BE2C (cell line): ENCODE data around the gene PADI6.

ENCODE experiments used
- DNase-seq: peaks from one replicate; pipeline ENCODE4 v3.0.0-alpha.2; 2020
- H3K27me3 ChIP-seq: fragments of 250-450 bp; sonication (Bioruptor Pico); 2 replicates; pipeline ENCODE4 v1.5.1; 2020; ENCODE audit warnings: mild to moderate bottlenecking
- H3K36me3 ChIP-seq: fragments of 250-450 bp; sonication (Bioruptor Pico); 2 replicates; pipeline ENCODE4 v1.5.1; 2020; ENCODE audit warnings: mild to moderate bottlenecking
- H3K4me1 ChIP-seq: fragments of 250-450 bp; sonication (Bioruptor Pico); 2 replicates; pipeline ENCODE4 v1.5.1; 2020
- H3K4me3 ChIP-seq: 2 replicates; pipeline ENCODE4 v1.5.1; 2011; ENCODE audit warnings: low read depth, low read length
- H3K9me3 ChIP-seq: fragments of 250-450 bp; sonication (Bioruptor Pico); 2 replicates; pipeline ENCODE4 v1.5.1; 2020
- TF ChIP-seq, protein P1 (sequence below): IDR thresholded peaks from 2 replicates; pipeline ENCODE4 v1.5.1; 2012; ENCODE audit warnings: mild to moderate bottlenecking, low read depth, low read length

PADI6 gene

DNA sequence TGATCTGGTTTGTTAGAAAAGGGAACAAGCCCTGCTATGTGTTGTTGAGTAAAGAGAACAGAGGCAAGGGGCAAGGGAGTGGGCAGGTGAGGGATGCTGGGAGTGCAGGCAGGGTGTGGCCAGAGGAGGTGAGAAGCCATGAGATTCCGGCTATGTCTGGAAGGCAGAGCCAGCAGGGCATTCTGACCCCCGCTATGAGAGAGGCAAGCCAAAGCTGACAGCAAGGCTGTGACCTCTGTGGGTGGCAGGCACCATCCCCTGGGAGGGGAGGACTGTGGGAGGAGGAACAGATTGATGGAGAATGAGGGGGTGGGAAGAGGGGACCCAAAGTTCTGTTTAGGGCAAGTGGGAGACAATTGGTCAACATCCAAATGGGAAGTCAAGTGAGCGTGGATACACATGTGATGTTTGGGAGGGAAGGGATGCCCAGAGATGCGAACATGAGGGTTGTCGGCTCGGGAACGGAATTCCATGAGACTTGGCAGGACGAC is 19.5 kb upstream of the PADI6 start:
- TF ChIP-seq, protein P1, sequence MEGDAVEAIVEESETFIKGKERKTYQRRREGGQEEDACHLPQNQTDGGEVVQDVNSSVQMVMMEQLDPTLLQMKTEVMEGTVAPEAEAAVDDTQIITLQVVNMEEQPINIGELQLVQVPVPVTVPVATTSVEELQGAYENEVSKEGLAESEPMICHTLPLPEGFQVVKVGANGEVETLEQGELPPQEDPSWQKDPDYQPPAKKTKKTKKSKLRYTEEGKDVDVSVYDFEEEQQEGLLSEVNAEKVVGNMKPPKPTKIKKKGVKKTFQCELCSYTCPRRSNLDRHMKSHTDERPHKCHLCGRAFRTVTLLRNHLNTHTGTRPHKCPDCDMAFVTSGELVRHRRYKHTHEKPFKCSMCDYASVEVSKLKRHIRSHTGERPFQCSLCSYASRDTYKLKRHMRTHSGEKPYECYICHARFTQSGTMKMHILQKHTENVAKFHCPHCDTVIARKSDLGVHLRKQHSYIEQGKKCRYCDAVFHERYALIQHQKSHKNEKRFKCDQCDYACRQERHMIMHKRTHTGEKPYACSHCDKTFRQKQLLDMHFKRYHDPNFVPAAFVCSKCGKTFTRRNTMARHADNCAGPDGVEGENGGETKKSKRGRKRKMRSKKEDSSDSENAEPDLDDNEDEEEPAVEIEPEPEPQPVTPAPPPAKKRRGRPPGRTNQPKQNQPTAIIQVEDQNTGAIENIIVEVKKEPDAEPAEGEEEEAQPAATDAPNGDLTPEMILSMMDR: no peak
- DNase-seq: no peak
- H3K4me1 ChIP-seq: no peaks in the 10 kb centered on the region
- H3K36me3 ChIP-seq: no peaks in the 10 kb centered on the region
- no peaks in the 10 kb centered on the region for H3K9me3 ChIP-seq
- no peak overlapping the region for H3K4me3 ChIP-seq
- H3K27me3 ChIP-seq: no peaks in the 10 kb centered on the region

DNA sequence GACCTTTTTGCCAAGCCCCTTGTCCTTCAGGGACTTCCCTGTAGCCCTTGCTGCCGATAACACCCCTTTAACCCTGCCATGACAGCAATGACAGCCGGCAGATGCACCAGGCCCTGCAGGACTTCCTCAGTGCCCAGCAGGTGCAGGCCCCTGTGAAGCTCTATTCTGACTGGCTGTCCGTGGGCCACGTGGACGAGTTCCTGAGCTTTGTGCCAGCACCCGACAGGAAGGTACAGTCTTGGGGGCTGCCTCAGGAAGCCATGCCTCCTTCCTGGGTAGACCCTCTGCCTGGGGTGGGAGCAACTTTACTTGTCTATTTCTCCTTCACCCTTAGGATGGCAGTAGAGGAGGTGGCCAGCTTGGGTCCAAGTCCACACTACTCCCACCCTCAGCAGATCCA is 16.1 kb upstream of the PADI6 start:
- H3K36me3 ChIP-seq: no peaks in the 10 kb centered on the region
- TF ChIP-seq, protein P1: no peak
- no peak overlapping the region for H3K4me3 ChIP-seq
- no peak for DNase-seq
- no peaks in the 10 kb centered on the region for H3K27me3 ChIP-seq
- H3K4me1 ChIP-seq: no peaks in the 10 kb centered on the region
- H3K9me3 ChIP-seq: no peaks in the 10 kb centered on the region

DNA sequence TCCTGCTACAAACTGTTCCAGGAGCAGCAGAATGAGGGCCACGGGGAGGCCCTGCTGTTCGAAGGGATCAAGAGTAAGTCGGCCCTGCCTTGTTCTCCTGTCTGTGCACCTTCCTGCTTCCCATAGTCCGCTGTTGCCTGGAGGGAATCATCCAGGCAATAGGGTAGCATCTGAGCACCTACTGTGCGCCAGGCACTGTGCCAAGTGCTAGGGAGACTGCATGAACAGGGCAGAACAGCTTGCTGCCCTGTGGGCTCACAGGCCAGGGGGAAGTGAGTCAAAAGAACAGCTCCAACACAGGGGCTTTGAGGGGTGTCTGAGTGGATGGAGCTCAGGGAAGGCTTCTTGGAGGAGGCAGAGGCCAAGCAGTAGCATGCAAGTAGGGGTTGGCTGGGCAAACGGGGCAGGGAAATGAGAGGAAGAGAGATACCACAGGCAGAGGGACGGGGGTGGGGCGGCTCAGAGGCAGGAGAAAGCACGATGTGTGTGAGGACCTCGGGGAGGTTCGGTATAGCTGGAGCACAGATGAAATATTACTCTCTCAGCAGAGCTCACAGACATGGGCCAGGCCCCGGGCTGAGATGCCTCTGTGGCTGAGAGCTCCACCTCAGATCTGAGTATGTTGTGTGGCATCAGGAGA is 15.5 kb upstream of the PADI6 start:
- TF ChIP-seq, protein P1: no peak
- no peak for DNase-seq
- no peaks in the 10 kb centered on the region for H3K36me3 ChIP-seq
- H3K9me3 ChIP-seq: no peaks in the 10 kb centered on the region
- no peaks in the 10 kb centered on the region for H3K27me3 ChIP-seq
- no peak overlapping the region for H3K4me3 ChIP-seq
- H3K4me1 ChIP-seq: no peaks in the 10 kb centered on the region

DNA sequence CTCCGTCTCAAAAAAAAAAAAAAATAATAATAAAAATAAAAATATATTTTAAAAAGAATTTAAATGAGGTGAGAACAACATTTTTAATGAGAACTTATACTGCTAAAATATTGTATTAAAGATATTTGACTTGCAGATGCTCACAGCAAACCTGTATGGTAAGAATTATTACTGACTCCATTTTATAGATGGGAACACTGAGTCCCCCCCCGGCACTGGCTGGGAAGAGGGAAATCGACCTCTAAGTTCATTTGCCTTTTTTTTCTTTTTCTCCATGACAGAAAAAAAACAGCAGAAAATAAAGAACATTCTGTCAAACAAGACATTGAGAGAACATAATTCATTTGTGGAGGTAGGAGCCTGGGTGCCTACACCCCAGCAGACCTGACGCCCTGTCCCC is 13.4 kb upstream of the PADI6 start:
- TF ChIP-seq, protein P1: no peak
- Histone ChIP-seq H3K4me3 (no peak overlapping the region), H3K4me1 (no peaks in the 10 kb centered on the region), H3K9me3 (no peaks in the 10 kb centered on the region), H3K36me3 (no peaks in the 10 kb centered on the region), H3K27me3 (no peaks in the 10 kb centered on the region)
- no peak for DNase-seq

DNA sequence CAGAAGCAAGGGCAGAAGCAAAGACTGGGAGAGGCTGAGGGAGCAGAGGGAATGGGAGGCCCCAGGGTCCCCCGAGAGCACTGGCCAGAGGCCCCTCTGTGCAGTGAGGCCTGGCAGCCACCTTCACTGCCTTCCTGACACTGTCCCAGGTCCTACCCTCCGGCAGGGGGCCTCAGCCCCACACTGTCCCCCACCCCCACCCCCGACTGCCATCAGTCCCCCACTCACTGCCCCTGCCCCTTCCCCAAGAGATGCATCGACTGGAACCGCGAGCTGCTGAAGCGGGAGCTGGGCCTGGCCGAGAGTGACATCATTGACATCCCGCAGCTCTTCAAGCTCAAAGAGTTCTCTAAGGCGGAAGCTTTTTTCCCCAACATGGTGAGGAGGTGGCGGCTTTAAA is 13.0 kb upstream of the PADI6 start:
- H3K4me3 ChIP-seq: no peak overlapping the region
- H3K36me3 ChIP-seq: no peaks in the 10 kb centered on the region
- DNase-seq: no peak
- H3K9me3 ChIP-seq: no peaks in the 10 kb centered on the region
- TF ChIP-seq, protein P1: no peak
- H3K4me1 ChIP-seq: no peaks in the 10 kb centered on the region
- no peaks in the 10 kb centered on the region for H3K27me3 ChIP-seq

DNA sequence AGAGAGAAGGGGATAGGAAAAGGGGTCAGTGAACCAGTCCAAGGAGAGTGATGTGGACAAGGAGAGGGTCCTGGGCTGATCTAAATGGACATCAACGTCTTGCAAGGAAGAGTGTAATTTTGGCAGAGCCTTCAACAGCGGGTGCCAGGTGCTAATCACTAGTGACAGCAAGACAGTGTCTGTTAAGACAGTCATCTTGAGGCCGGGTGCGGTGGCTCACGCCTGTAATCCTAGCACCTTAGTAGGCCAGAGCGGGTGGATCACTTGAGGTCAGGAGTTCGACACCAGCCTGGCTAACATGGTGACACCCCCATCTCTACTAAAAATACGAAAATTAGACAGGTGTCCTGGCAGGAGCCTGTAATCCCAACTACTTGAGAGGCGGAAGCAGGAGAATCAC is 12.2 kb upstream of the PADI6 start:
- H3K4me1 ChIP-seq: no peaks in the 10 kb centered on the region
- TF ChIP-seq, protein P1: no peak

More for the DNA sequence above, 12.2 kb upstream of the PADI6 start:
- no peaks in the 10 kb centered on the region for H3K36me3 ChIP-seq
- no peak for DNase-seq
- H3K9me3 ChIP-seq: no peaks in the 10 kb centered on the region
- no peaks in the 10 kb centered on the region for H3K27me3 ChIP-seq
- no peak overlapping the region for H3K4me3 ChIP-seq
